Spleen (tissue), 11 donors: Measurements from ENCODE around the gene ZNF79. TPM values are rescaled to one million over a fixed set of nuclear protein-coding genes. Genes with fewer than 3 reads are reported as not detected.

Experiments used
- DNase-seq: peaks from one replicate; pipeline ENCODE4 v3.0.0-alpha.2; 2020
- H3K27ac ChIP-seq, 8 donors: fragments of 200-600 bp; sonication (generic) in 7 of 8; 1 replicate in 4 of 8; 2 replicates in 4 of 8; pipeline versions ENCODE4 v1.5.0 to v1.8.0; 2016 to 2021; ENCODE audit warnings: inconsistent platforms in 4 of 8, mild to moderate bottlenecking in 4 of 8, moderate library complexity in 1 of 8
- H3K27me3 ChIP-seq, 7 donors: fragments of 200-600 bp; sonication (generic) in 6 of 7; replicated peaks in 1 of 7; 1 replicate in 4 of 7; 2 replicates in 3 of 7; pipeline versions ENCODE4 v1.5.0 to v1.8.0; 2016 to 2021; ENCODE audit warnings: inconsistent platforms in 3 of 7, mild to moderate bottlenecking in 1 of 7
- H3K36me3 ChIP-seq, 6 donors: fragments of 200-600 bp; sonication (generic) in 5 of 6; 1 replicate in 4 of 6; 2 replicates in 2 of 6; pipeline versions ENCODE4 v1.5.0 to v1.8.0; 2016 to 2021; ENCODE audit warnings: inconsistent platforms in 2 of 6
- H3K4me1 ChIP-seq, 6 donors: fragments of 200-600 bp; sonication (generic) in 5 of 6; 1 replicate in 3 of 6; 2 replicates in 3 of 6; pipeline versions ENCODE4 v1.5.0 to v1.8.0; 2016 to 2021; ENCODE audit warnings: inconsistent platforms in 3 of 6
- H3K4me3 ChIP-seq, 8 donors: fragments of 200-600 bp; sonication (generic) in 7 of 8; 1 replicate in 4 of 8; 2 replicates in 4 of 8; pipeline versions ENCODE4 v1.5.0 to v1.8.0; 2016 to 2021; ENCODE audit warnings: inconsistent platforms in 4 of 8, mild to moderate bottlenecking in 4 of 8, moderate library complexity in 2 of 8
- H3K9me3 ChIP-seq, 8 donors: fragments of 200-600 bp; sonication (generic) in 7 of 8; 1 replicate in 4 of 8; 2 replicates in 4 of 8; pipeline versions ENCODE4 v1.5.0 to v1.8.0; 2016 to 2021; ENCODE audit warnings: inconsistent platforms in 4 of 8
- POLR2A ChIP-seq, 3 donors: fragments of 450-650 bp; IDR thresholded peaks; one replicate each; pipeline ENCODE4 v1.5.1; 2017; ENCODE audit warnings: antibody characterized with exemption in 3 of 3, mild to moderate bottlenecking in 1 of 3
- POLR2AphosphoS5 ChIP-seq, 3 donors: sonication (generic); formaldehyde crosslinking; IDR thresholded peaks; one replicate each; pipeline ENCODE4 v1.5.1; 2017; ENCODE audit warnings: antibody characterized with exemption in 3 of 3
- WGBS, 5 donors: extraction: QIAGEN DNeasy Blood & Tissue Kit in 3 of 5; methylation state at CpG; one replicate each; pipeline versions ENCODE4 v1.1.5 to v1.1.7; 2013 to 2018; 5-methylcytosine and 5-hydroxymethylcytosine counted together
- intact Hi-C: fragments of 100-400 bp; cut with DNase I; formaldehyde crosslinking; loops from one replicate; pipeline ENCODE4 v1.15.0; 2023; ENCODE audit warnings: low total_unique reads
- polyA plus RNA-seq, 3 donors: library from polyadenylated mRNA; stranded (reverse); fragments of 200-250 nt; gene quantifications; one replicate each; pipeline ENCODE4 v1.2.1, GENCODE V29; 2013
- small RNA-seq, 4 donors: library from RNA; depleted of rRNA; stranded (forward); fragments of <200 nt; gene quantifications; one replicate each; pipeline ENCODE3, GENCODE V24; 2016
- total RNA-seq, 7 donors: library from RNA; depleted of rRNA in 3 of 7; stranded (reverse); fragments of >200 nt in 3 of 7; fragmentation: NEBNext Ultra II Directional in 4 of 7; extraction: Animal tissue kit (Norgen Biotek cat#: 25700) in 4 of 7; gene quantifications; one replicate each; pipeline versions ENCODE4 v1.1.0 to v1.2.1, GENCODE V29; 2016 to 2021
- TF ChIP-seq, protein P1 (sequence below), 11 experiments: fragments of 200-600 bp in 7 of 11; fragments of 450-650 bp in 4 of 11; sonication (generic) in 4 of 11; IDR thresholded peaks in 8 of 11; conservative IDR thresholded peaks in 3 of 11; 1 replicate in 7 of 11; 2 replicates in 4 of 11; pipeline versions ENCODE4 v1.4.0 to v1.8.0; 2016 to 2021; ENCODE audit warnings: antibody characterized with exemption in 11 of 11, inconsistent platforms in 4 of 11, mild to moderate bottlenecking in 1 of 11
- donor health status: healthy with polysubstance abuse.
- donor health status: DM: no; HTN: no; CAD: no; lungs with moderate emphysema.
- donor health status: DM: no; HTN: no; CAD: no.
- donor health status: Bipolar disorder and iron deficiency.
- donor health status: healthy.
- donor health status: DM: no; HTN: no; CAD: no.
- donor health status: DM: yes; HTN: yes; CAD: no.

Gene ZNF79
- total and polyA plus RNA-seq, 10 donors = 2.3 to 14.7 (median 11.0) TPM

- Histone ChIP-seq H3K4me1 (peaks cover 0 to 13% (median 4%) of the 10 kb centered on the region in 6 donors), H3K27me3 (no peaks in the 10 kb centered on the region), H3K4me3 (no peak overlapping the region), H3K9me3 (no peaks in the 10 kb centered on the region), H3K27ac (no peak overlapping the region), H3K36me3 (peaks cover 0 to 100% (median 81%) of the 10 kb centered on the region in 6 donors)
- intact Hi-C loops = no loop called here
- WGBS, 5 donors = 92 to 94% (median 93%) methylated on average over 12 to 14 of the region's 14 CpGs
- no peak for TF ChIP-seq POLR2A (IDR thresholded peaks at IDR 0.05)
- TF ChIP-seq POLR2AphosphoS5 (IDR thresholded peaks at IDR 0.05) = no peak
- TF ChIP-seq, protein P1, sequence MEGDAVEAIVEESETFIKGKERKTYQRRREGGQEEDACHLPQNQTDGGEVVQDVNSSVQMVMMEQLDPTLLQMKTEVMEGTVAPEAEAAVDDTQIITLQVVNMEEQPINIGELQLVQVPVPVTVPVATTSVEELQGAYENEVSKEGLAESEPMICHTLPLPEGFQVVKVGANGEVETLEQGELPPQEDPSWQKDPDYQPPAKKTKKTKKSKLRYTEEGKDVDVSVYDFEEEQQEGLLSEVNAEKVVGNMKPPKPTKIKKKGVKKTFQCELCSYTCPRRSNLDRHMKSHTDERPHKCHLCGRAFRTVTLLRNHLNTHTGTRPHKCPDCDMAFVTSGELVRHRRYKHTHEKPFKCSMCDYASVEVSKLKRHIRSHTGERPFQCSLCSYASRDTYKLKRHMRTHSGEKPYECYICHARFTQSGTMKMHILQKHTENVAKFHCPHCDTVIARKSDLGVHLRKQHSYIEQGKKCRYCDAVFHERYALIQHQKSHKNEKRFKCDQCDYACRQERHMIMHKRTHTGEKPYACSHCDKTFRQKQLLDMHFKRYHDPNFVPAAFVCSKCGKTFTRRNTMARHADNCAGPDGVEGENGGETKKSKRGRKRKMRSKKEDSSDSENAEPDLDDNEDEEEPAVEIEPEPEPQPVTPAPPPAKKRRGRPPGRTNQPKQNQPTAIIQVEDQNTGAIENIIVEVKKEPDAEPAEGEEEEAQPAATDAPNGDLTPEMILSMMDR (IDR thresholded peaks at IDR 0.05 in 8 of 11, conservative IDR thresholded peaks at IDR 0.05 in 3 of 11) = no peak
- DNase-seq = no peak
These were observed 68.4 kb downstream of the ZNF79 start for GRCh38 chr9:127492616-127493015.

- no peaks in the 10 kb centered on the region for H3K27me3 ChIP-seq
- intact Hi-C loops = no loop called here
- WGBS, 5 donors = 87 to 99% (median 90%) methylated on average over 5 to 22 of the region's 22 CpGs
- DNase-seq = no peak
- TF ChIP-seq POLR2AphosphoS5 (IDR thresholded peaks at IDR 0.05) (peak in 1 of 3 donors; percentile 39), POLR2A (IDR thresholded peaks at IDR 0.05) (no peak)
- no peak overlapping the region for H3K4me3 ChIP-seq
- no peaks in the 10 kb centered on the region for H3K9me3 ChIP-seq
- peaks cover 0 to 100% (median 77%) of the 10 kb centered on the region in 6 donors for H3K36me3 ChIP-seq
- peaks cover 0 to 13% (median 4%) of the 10 kb centered on the region in 6 donors for H3K4me1 ChIP-seq
- H3K27ac ChIP-seq = no peak overlapping the region
These were observed 69.6 kb downstream of the ZNF79 start for GRCh38 chr9:127493592-127494303.

DNA sequence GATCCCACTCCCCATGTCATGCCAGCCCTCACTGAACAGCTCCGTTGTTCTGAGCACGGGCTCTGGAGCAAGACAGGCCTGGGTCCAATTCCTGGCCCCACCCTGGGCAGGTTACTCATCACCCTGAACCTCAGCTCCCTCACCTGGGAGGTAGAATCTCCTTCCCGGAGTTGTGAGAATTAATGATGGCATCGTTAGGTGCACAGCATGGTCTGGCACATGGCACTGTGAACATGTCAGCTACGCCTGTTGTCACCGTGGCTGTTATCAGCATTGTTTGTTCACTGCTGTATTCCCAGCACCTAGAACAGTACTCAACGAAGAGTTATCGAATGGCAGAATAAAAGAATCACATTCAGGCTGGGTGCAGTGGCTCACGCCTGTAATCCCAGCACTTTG is 70.1 kb downstream of the ZNF79 start:
- peaks cover 0 to 13% (median 4%) of the 10 kb centered on the region in 6 donors for H3K4me1 ChIP-seq
- 93 to 98% (median 96%) methylated on average over 8 to 9 of the region's 9 CpGs for WGBS, 5 donors
- TF ChIP-seq, protein P1 (IDR thresholded peaks at IDR 0.05 in 8 of 11, conservative IDR thresholded peaks at IDR 0.05 in 3 of 11) = no peak
- TF ChIP-seq POLR2AphosphoS5 (IDR thresholded peaks at IDR 0.05) = no peak
- TF ChIP-seq POLR2A (IDR thresholded peaks at IDR 0.05) = no peak
- DNase-seq = no peak
- H3K27me3 ChIP-seq = no peaks in the 10 kb centered on the region
- H3K27ac ChIP-seq = no peak overlapping the region
- no peaks in the 10 kb centered on the region for H3K9me3 ChIP-seq
- H3K36me3 ChIP-seq = peaks cover 0 to 95% (median 73%) of the 10 kb centered on the region in 6 donors
- no peak overlapping the region for H3K4me3 ChIP-seq
- intact Hi-C loops = no loop called here

Small RNA genes lying within 50 kb of the gene (small RNA-seq; reads per million reads assigned to genes)
- gene RF00019 = 0 reads per million in 4 donors
- gene SNORA65 = 431 to 570 (median 477) reads per million in 4 donors

Other genes with a start within 250 kb of the ZNF79 start
- 10 to 100 TPM in 5 of 7 donors, 1 to 10 TPM in 2; 6.6 to 14.7 (median 11.1) TPM for gene GARNL3, start 159.6 kb upstream of the ZNF79 start, total RNA-seq
- gene GARNL3, start 159.6 kb upstream of the ZNF79 start, polyA plus RNA-seq = 1 to 10 TPM; 2.1 to 6.3 (median 4.2) TPM
- 10 to 100 TPM; 16.8 to 32.0 (median 23.0) TPM for gene SLC2A8, start 27.2 kb upstream of the ZNF79 start, total RNA-seq
- 10 to 100 TPM; 10.0 to 18.3 (median 14.5) TPM for gene SLC2A8, start 27.2 kb upstream of the ZNF79 start, polyA plus RNA-seq
- 1,000 to 10,000 TPM; 1,013 to 2,248 (median 1,247) TPM for gene RPL12, start 27.0 kb downstream of the ZNF79 start, total RNA-seq
- gene RPL12, start 27.0 kb downstream of the ZNF79 start, polyA plus RNA-seq = 1,000 to 10,000 TPM; 5,054 to 9,017 (median 7,616) TPM
- 10 to 100 TPM; 18.3 to 29.7 (median 24.5) TPM for gene LRSAM1, start 27.1 kb downstream of the ZNF79 start, total RNA-seq
- gene LRSAM1, start 27.1 kb downstream of the ZNF79 start, polyA plus RNA-seq = 10 to 100 TPM; 13.5 to 32.1 (median 26.0) TPM
- 10 to 100 TPM; 26.0 to 75.7 (median 38.5) TPM for gene STXBP1, start 187.9 kb downstream of the ZNF79 start, total RNA-seq
- gene STXBP1, start 187.9 kb downstream of the ZNF79 start, polyA plus RNA-seq = 1 to 10 TPM; 4.3 to 7.6 (median 6.0) TPM